ENCODE measurements around the gene ATP6V1G2. TPM values are rescaled to one million over a fixed set of nuclear protein-coding genes. Genes with fewer than 3 reads are reported as not detected.
A peak's percentile ranks its signal among the peaks of the same experiment; 100 is the strongest.

The ATP6V1G2 gene
- total RNA-seq, 4 donors from 2014 or later = 2.0 to 5.0 (median 2.2) TPM

DNA sequence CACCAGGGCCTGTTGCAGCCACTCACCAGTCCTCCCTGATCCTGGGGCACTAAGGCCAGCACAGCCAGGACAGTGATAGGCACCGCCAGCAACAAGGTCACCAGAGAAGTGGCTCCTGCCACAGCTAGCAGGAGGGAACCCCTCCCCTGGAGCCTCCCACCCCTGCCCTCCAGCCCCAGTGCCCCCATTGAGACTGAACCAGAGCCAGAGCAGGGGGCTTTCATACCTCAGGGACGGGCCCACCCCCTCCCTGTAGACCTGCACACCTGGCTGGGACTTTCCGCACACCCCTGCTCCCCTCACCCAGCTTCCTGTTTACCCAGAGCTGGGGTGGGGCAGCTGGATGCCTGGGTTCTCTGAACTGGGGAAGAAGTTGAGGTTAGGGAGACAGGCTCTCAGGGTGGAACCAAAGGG is 35.8 kb upstream of the ATP6V1G2 start, which contains the start of gene LTB:
LTB (minus strand) TSS at position 195 of the 414 bp plus-strand sequence; CDS start at position 188, 7 bp downstream.
- intact Hi-C loops (cut with DNase I) = loop anchor here (5.0 kb wide), 1 partner anchor 35 kb away; the partner anchor contains the start of genes ATP6V1G2 and NFKBIL1

DNA sequence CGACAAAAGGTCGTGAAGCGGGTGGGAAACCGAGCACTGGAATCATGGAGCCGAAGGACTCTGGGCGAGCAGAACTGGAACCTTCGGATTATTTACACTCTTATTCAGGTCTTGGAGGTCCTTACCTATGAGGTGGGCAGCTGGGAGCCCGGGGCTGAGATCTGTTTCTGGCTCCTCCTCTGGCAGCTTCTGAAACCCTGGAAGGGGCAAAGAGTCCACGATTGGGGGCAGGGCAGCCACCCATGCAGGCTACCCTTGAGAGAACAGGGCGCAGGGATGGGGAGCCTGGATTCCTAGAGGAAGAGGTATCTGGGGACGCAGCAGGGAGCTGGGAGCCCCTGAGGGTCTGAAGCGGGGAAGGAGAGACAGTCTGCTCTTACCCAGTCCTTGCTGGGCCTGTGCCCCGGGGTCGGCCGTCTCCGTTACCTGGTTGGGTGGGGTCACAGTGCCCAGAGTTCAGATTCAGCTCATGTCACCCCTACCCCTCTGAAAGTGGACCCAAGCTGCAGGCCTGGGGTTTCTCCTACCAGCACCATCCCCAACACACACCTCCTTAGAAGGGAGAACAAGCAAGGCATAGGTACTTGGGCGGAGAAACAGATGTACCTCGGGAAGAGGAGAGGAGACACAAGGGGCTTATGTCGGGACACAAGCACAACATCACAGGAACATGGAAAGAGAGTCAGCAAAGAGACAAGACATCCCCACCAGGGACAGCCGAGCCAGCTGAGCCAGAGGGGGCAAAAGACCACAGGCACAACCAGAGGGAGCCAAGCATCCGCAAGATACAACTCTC is 35.2 kb upstream of the ATP6V1G2 start:
- Histone ChIP-seq H3K27me3 (peaks cover 0 to 3% (median under 1%) of the 10 kb centered on the region in 4 donors), H3K36me3 (no peaks in the 10 kb centered on the region), H3K27ac (replicated peaks in 1 of 4) (peak overlapping the region; percentile 77 to 84 (median 80)), H3K4me3 (peak overlapping the region; percentile 67 to 86 (median 70)), H3K9me3 (no peaks in the 10 kb centered on the region), H3K4me1 (peaks cover 17 to 24% (median 21%) of the 10 kb centered on the region in 4 donors)
- intact Hi-C loops (cut with DNase I) = loop anchor here (1.0 to 5.0 kb wide), 2 partner anchors 17 to 34 kb away; partner anchors contain the start of genes ATP6V1G2 and NFKBIL1
- no peak for DNase-seq (ENCODE audit: extremely low spot score)
- 24% methylated on average over 20 of the region's 21 CpGs for WGBS
- TF ChIP-seq POLR2AphosphoS5 (IDR thresholded peaks at IDR 0.05) = no peak
- TF ChIP-seq, protein P1, sequence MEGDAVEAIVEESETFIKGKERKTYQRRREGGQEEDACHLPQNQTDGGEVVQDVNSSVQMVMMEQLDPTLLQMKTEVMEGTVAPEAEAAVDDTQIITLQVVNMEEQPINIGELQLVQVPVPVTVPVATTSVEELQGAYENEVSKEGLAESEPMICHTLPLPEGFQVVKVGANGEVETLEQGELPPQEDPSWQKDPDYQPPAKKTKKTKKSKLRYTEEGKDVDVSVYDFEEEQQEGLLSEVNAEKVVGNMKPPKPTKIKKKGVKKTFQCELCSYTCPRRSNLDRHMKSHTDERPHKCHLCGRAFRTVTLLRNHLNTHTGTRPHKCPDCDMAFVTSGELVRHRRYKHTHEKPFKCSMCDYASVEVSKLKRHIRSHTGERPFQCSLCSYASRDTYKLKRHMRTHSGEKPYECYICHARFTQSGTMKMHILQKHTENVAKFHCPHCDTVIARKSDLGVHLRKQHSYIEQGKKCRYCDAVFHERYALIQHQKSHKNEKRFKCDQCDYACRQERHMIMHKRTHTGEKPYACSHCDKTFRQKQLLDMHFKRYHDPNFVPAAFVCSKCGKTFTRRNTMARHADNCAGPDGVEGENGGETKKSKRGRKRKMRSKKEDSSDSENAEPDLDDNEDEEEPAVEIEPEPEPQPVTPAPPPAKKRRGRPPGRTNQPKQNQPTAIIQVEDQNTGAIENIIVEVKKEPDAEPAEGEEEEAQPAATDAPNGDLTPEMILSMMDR (IDR thresholded peaks at IDR 0.05) = no peak
- no peak for TF ChIP-seq EP300 (IDR thresholded peaks at IDR 0.05)
- TF ChIP-seq POLR2A (IDR thresholded peaks at IDR 0.05; ENCODE audit: low read depth) = no peak

More for the DNA sequence above, 35.8 kb upstream of the ATP6V1G2 start, which contains the start of gene LTB:
- DNase-seq (ENCODE audit: extremely low spot score) = no peak
- Histone ChIP-seq H3K9me3 (no peaks in the 10 kb centered on the region), H3K27me3 (peaks cover 0 to 8% (median 3%) of the 10 kb centered on the region in 4 donors), H3K36me3 (no peaks in the 10 kb centered on the region), H3K27ac (replicated peaks in 1 of 4) (peak within 1 kb of the TSS; percentile 77 to 84 (median 80)), H3K4me1 (peaks cover 17 to 24% (median 21%) of the 10 kb centered on the region in 4 donors), H3K4me3 (peak within 1 kb of the TSS; percentile 67 to 86 (median 70))
- WGBS = 100% methylated on average over 1 of the region's 3 CpGs
- no peak for TF ChIP-seq EP300 (IDR thresholded peaks at IDR 0.05)
- no peak for TF ChIP-seq POLR2AphosphoS5 (IDR thresholded peaks at IDR 0.05)
- no peak for TF ChIP-seq POLR2A (IDR thresholded peaks at IDR 0.05; ENCODE audit: low read depth)
- TF ChIP-seq, protein P1 (IDR thresholded peaks at IDR 0.05) = no peak

DNA sequence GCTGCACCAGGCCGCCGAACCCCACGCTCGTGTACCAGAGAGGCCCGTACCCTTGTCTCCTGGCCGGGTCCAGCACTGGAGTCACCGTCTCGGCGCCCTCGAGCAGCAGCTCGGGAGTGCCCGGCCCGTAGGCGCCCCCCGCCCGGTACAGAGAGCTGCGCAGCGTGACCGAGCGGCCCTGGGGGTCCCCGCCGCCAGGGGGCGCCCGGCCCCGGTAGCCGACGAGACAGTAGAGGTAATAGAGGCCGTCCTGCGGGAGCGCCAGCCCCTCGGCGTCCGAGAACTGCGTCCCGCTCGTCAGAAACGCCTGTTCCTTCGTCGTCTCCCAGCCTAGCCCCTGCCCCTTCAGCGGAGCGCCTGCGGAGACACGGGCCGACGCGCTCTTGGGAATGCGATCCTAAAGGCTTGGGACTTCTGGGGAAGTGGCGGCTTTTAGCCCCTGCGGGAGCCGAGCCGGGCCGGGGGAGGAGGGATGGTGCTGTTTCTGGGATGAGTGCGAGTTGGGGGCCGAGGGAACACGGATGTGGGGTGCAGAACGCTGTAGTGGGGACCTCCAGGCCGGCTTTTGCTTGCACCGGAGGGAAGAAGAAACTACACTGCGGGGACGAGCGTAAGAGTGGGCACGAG is 34.5 kb upstream of the ATP6V1G2 start:
- Histone ChIP-seq H3K27ac (replicated peaks in 1 of 4) (peak overlapping the region; percentile 77 to 84 (median 80)), H3K4me3 (peak overlapping the region; percentile 67 to 86 (median 70)), H3K36me3 (no peaks in the 10 kb centered on the region), H3K9me3 (no peaks in the 10 kb centered on the region), H3K27me3 (no peaks in the 10 kb centered on the region), H3K4me1 (peaks cover 17 to 25% (median 22%) of the 10 kb centered on the region in 4 donors)
- peak; percentile 97 for DNase-seq (ENCODE audit: extremely low spot score)
- intact Hi-C loops (cut with DNase I) = loop anchor here (1.0 to 5.0 kb wide), 2 partner anchors 17 to 34 kb away; partner anchors contain the start of genes ATP6V1G2 and NFKBIL1
- TF ChIP-seq EP300 (IDR thresholded peaks at IDR 0.05) (no peak), POLR2AphosphoS5 (IDR thresholded peaks at IDR 0.05) (peak; percentile 72 to 78), POLR2A (IDR thresholded peaks at IDR 0.05; ENCODE audit: low read depth) (no peak)
- TF ChIP-seq, protein P1 (IDR thresholded peaks at IDR 0.05) = peak in 2 of 3 experiments; percentile 94
- WGBS = under 1% methylated on average over 18 of the region's 62 CpGs

DNA sequence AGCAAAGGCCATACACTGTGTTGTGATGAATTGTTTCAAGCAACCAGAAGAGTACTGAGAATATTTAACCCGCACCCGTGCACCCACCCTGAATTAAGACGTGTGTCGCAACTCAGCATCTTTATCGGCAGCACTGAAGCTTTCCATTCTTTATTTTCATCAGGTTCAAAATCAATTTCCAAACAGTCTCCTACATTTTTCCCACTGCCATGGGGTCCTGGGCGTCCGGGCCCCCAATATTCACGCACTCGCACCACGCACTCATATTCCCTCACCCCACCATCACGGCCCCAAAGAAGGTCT is 34.0 kb upstream of the ATP6V1G2 start:
- DNase-seq (ENCODE audit: extremely low spot score) = no peak
- intact Hi-C loops (cut with DNase I) = loop anchor here (5.0 kb wide), 1 partner anchor 33 kb away; the partner anchor contains the start of genes ATP6V1G2 and NFKBIL1
- no peaks in the 10 kb centered on the region for H3K27me3 ChIP-seq
- no peaks in the 10 kb centered on the region for H3K9me3 ChIP-seq
- H3K27ac ChIP-seq (replicated peaks in 1 of 4) = peak overlapping the region; percentile 77 to 84 (median 80)
- peak overlapping the region; percentile 67 to 86 (median 70) for H3K4me3 ChIP-seq
- TF ChIP-seq EP300 (IDR thresholded peaks at IDR 0.05) (no peak), POLR2AphosphoS5 (IDR thresholded peaks at IDR 0.05) (no peak), POLR2A (IDR thresholded peaks at IDR 0.05; ENCODE audit: low read depth) (no peak)
- TF ChIP-seq, protein P1 (IDR thresholded peaks at IDR 0.05) = no peak
- H3K36me3 ChIP-seq = no peaks in the 10 kb centered on the region
- 39% methylated on average over 11 of the region's 11 CpGs for WGBS
- peaks cover 17 to 25% (median 22%) of the 10 kb centered on the region in 4 donors for H3K4me1 ChIP-seq

Measured in esophagus muscularis mucosa (tissue), 4 donors.